Peyer's patch (tissue), 4 donors: Measurements from ENCODE around the gene HES7.

ENCODE experiments used
- CTCF ChIP-seq, 6 experiments: fragments of 450-650 bp in 4 of 6; fragments of 200-600 bp in 2 of 6; sonication (generic) in 1 of 6; IDR thresholded peaks; one replicate each; pipeline ENCODE4 v1.5.1; 2017 to 2019; ENCODE audit warnings: antibody characterized with exemption in 6 of 6, mild to moderate bottlenecking in 3 of 6, moderate library complexity in 1 of 6
- POLR2A ChIP-seq, 2 donors: fragments of 450-650 bp; IDR thresholded peaks; one replicate each; pipeline ENCODE4 v1.5.1; 2017; ENCODE audit warnings: antibody characterized with exemption in 2 of 2, mild to moderate bottlenecking in 2 of 2, moderate library complexity in 2 of 2

- TF ChIP-seq CTCF (IDR thresholded peaks at IDR 0.05) (peak; percentile 77 to 94 (median 84)), POLR2A (IDR thresholded peaks at IDR 0.05) (no peak)
These were observed 14.0 kb downstream of the HES7 start for GRCh38 chr17:8109661-8110455.
